ENCODE measurements around the gene GMCL2.
A peak's percentile ranks its signal among the peaks of the same experiment; 100 is the strongest.
"Not testable (repeated sequence)": the region's sequence is repeated elsewhere in the genome, so short reads cannot be mapped to it uniquely, and the experiment has no call there.

GMCL2 gene

GRCh38 chr5:178187014-178187413, at the start of gene GMCL2:
Gene GMCL2 (minus strand): TSS chr5:178187371. CDS start chr5:178187299, 72 bp downstream.
- Mint-ChIP-seq H3K27me3 (no peaks in the 10 kb centered on the region), H3K36me3 (ENCODE audit: low read depth) (no peaks in the 10 kb centered on the region), H3K9me3 (no peaks in the 10 kb centered on the region), H3K27ac (no peak within 1 kb of the TSS), H3K4me3 (no peak within 1 kb of the TSS), H3K4me1 (peaks cover 7% of the 10 kb centered on the region)
- no peak for DNase-seq
- no peak for ATAC-seq

GRCh38 chr5:178236679-178237078, 49.5 kb upstream of the GMCL2 start:
- H3K4me3 Mint-ChIP-seq, result no peak overlapping the region
- DNase-seq, result no peak
- ATAC-seq, result no peak
- peaks cover 1% of the 10 kb centered on the region for H3K36me3 Mint-ChIP-seq (ENCODE audit: low read depth)
- peaks cover 55% of the 10 kb centered on the region for H3K4me1 Mint-ChIP-seq
- no peaks in the 10 kb centered on the region for H3K27me3 Mint-ChIP-seq
- H3K9me3 Mint-ChIP-seq, result no peaks in the 10 kb centered on the region
- H3K27ac Mint-ChIP-seq, result no peak overlapping the region

GRCh38 chr5:178236126-178236525, 49.0 kb upstream of the GMCL2 start:
- H3K4me3 Mint-ChIP-seq, result no peak overlapping the region
- peaks cover 7% of the 10 kb centered on the region for H3K36me3 Mint-ChIP-seq (ENCODE audit: low read depth)
- no peaks in the 10 kb centered on the region for H3K9me3 Mint-ChIP-seq
- H3K27me3 Mint-ChIP-seq, result no peaks in the 10 kb centered on the region
- no peak overlapping the region for H3K27ac Mint-ChIP-seq
- DNase-seq (no peak), ATAC-seq (no peak)
- H3K4me1 Mint-ChIP-seq, result peaks cover 53% of the 10 kb centered on the region

GRCh38 chr5:178235588-178235974, 48.4 kb upstream of the GMCL2 start:
- H3K36me3 Mint-ChIP-seq (ENCODE audit: low read depth), result peaks cover 12% of the 10 kb centered on the region
- DNase-seq (no peak), ATAC-seq (no peak)
- no peaks in the 10 kb centered on the region for H3K27me3 Mint-ChIP-seq
- peaks cover 53% of the 10 kb centered on the region for H3K4me1 Mint-ChIP-seq
- H3K27ac Mint-ChIP-seq, result no peak overlapping the region
- no peak overlapping the region for H3K4me3 Mint-ChIP-seq
- no peaks in the 10 kb centered on the region for H3K9me3 Mint-ChIP-seq

GRCh38 chr5:178234750-178235587, 47.8 kb upstream of the GMCL2 start:
- H3K27ac Mint-ChIP-seq, result peak overlapping the region; percentile 60
- peaks cover 18% of the 10 kb centered on the region for H3K36me3 Mint-ChIP-seq (ENCODE audit: low read depth)
- H3K9me3 Mint-ChIP-seq, result no peaks in the 10 kb centered on the region
- DNase-seq, result peak; percentile 89
- peaks cover 55% of the 10 kb centered on the region for H3K4me1 Mint-ChIP-seq
- H3K4me3 Mint-ChIP-seq, result no peak overlapping the region
- ATAC-seq, result no peak
- H3K27me3 Mint-ChIP-seq, result no peaks in the 10 kb centered on the region

GRCh38 chr5:178234121-178234749, 47.1 kb upstream of the GMCL2 start:
- no peaks in the 10 kb centered on the region for H3K27me3 Mint-ChIP-seq
- peaks cover 58% of the 10 kb centered on the region for H3K4me1 Mint-ChIP-seq
- no peak overlapping the region for H3K27ac Mint-ChIP-seq
- ATAC-seq (no peak), DNase-seq (no peak)
- no peaks in the 10 kb centered on the region for H3K9me3 Mint-ChIP-seq
- H3K4me3 Mint-ChIP-seq, result no peak overlapping the region
- peaks cover 26% of the 10 kb centered on the region for H3K36me3 Mint-ChIP-seq (ENCODE audit: low read depth)

GRCh38 chr5:178232920-178233429, 45.8 kb upstream of the GMCL2 start:
- Mint-ChIP-seq H3K4me1 (peaks cover 57% of the 10 kb centered on the region), H3K27me3 (no peaks in the 10 kb centered on the region), H3K36me3 (ENCODE audit: low read depth) (peaks cover 36% of the 10 kb centered on the region), H3K4me3 (peak overlapping the region; percentile 67), H3K27ac (peak overlapping the region; percentile 73), H3K9me3 (no peaks in the 10 kb centered on the region)
- DNase-seq (no peak), ATAC-seq (no peak)

- Mint-ChIP-seq H3K9me3 (no peaks in the 10 kb centered on the region), H3K27me3 (no peaks in the 10 kb centered on the region), H3K4me1 (peaks cover 57% of the 10 kb centered on the region), H3K4me3 (peak within 1 kb of the TSS; percentile 88), H3K36me3 (ENCODE audit: low read depth) (peaks cover 42% of the 10 kb centered on the region), H3K27ac (peak within 1 kb of the TSS; percentile 95)
- peak; percentile 65 for ATAC-seq
- peak; percentile 74 for DNase-seq
These were observed 45.2 kb upstream of the GMCL2 start, which contains the start of gene PHYKPL for GRCh38 chr5:178232124-178232919. Gene PHYKPL (minus strand): TSS chr5:178232802. CDS start chr5:178232550, 252 bp downstream.

GRCh38 chr5:178231539-178232123, 44.5 kb upstream of the GMCL2 start:
- no peak for ATAC-seq
- Mint-ChIP-seq H3K36me3 (ENCODE audit: low read depth) (peaks cover 49% of the 10 kb centered on the region), H3K4me3 (peak overlapping the region; percentile 88), H3K27me3 (no peaks in the 10 kb centered on the region), H3K27ac (peak overlapping the region; percentile 95), H3K9me3 (no peaks in the 10 kb centered on the region), H3K4me1 (peaks cover 55% of the 10 kb centered on the region)
- DNase-seq, result no peak

GRCh38 chr5:178230879-178231538, 43.8 kb upstream of the GMCL2 start:
- no peaks in the 10 kb centered on the region for H3K9me3 Mint-ChIP-seq
- no peaks in the 10 kb centered on the region for H3K27me3 Mint-ChIP-seq
- H3K4me1 Mint-ChIP-seq, result peaks cover 51% of the 10 kb centered on the region
- peak overlapping the region; percentile 95 for H3K27ac Mint-ChIP-seq
- DNase-seq, result no peak
- peak overlapping the region; percentile 88 for H3K4me3 Mint-ChIP-seq
- peaks cover 52% of the 10 kb centered on the region for H3K36me3 Mint-ChIP-seq (ENCODE audit: low read depth)
- no peak for ATAC-seq

- Mint-ChIP-seq H3K27ac (peak overlapping the region; percentile 57), H3K4me1 (peaks cover 49% of the 10 kb centered on the region), H3K4me3 (peak overlapping the region; percentile 88), H3K36me3 (ENCODE audit: low read depth) (peaks cover 58% of the 10 kb centered on the region), H3K9me3 (no peaks in the 10 kb centered on the region), H3K27me3 (no peaks in the 10 kb centered on the region)
- ATAC-seq (no peak), DNase-seq (no peak)
These were observed 42.7 kb upstream of the GMCL2 start for GRCh38 chr5:178229861-178230260.

- H3K36me3 Mint-ChIP-seq (ENCODE audit: low read depth), result peaks cover 62% of the 10 kb centered on the region
- H3K4me1 Mint-ChIP-seq, result peaks cover 47% of the 10 kb centered on the region
- H3K9me3 Mint-ChIP-seq, H3K27me3 Mint-ChIP-seq, ATAC-seq, DNase-seq: not testable (repeated sequence)
- peak overlapping the region; percentile 88 for H3K4me3 Mint-ChIP-seq
- peak overlapping the region; percentile 57 for H3K27ac Mint-ChIP-seq
These were observed 41.9 kb upstream of the GMCL2 start for GRCh38 chr5:178229111-178229510.

- no peak for ATAC-seq
- no peak overlapping the region for H3K4me3 Mint-ChIP-seq
- no peak overlapping the region for H3K27ac Mint-ChIP-seq
- no peaks in the 10 kb centered on the region for H3K27me3 Mint-ChIP-seq
- H3K4me1 Mint-ChIP-seq, result peaks cover 47% of the 10 kb centered on the region
- peaks cover 67% of the 10 kb centered on the region for H3K36me3 Mint-ChIP-seq (ENCODE audit: low read depth)
- DNase-seq, result no peak
- H3K9me3 Mint-ChIP-seq, result no peaks in the 10 kb centered on the region
These were observed 41.4 kb upstream of the GMCL2 start for GRCh38 chr5:178228609-178229008.

All from activated naive CD8-positive, alpha-beta T cell treated with anti-CD3 and anti-CD28 coated beads, Interleukin-2, amount 50 U/mL, for 24 hours (primary cell).